IPS-15b (cell line): ENCODE results near the gene CSF1R.

Experiments used
- H3K27me3 ChIP-seq: one replicate; pipeline ENCODE4 v1.6.1; 2013; ENCODE audit warnings: low read length; ENCODE audit not compliant: control insufficient read depth, insufficient read depth
- H3K36me3 ChIP-seq: one replicate; pipeline ENCODE4 v1.6.1; 2013; ENCODE audit warnings: low read length; ENCODE audit not compliant: control insufficient read depth, insufficient read depth
- H3K4me1 ChIP-seq: one replicate; pipeline ENCODE4 v1.6.1; 2013; ENCODE audit warnings: mild to moderate bottlenecking, low read length; ENCODE audit not compliant: control insufficient read depth, insufficient read depth
- H3K4me3 ChIP-seq: one replicate; pipeline ENCODE4 v1.5.1; 2013; ENCODE audit warnings: low read depth, low read length
- H3K9ac ChIP-seq: one replicate; pipeline ENCODE4 v1.6.1; 2013; ENCODE audit warnings: low read depth, mild to moderate bottlenecking, low read length
- H3K9me3 ChIP-seq: one replicate; pipeline ENCODE4 v1.6.1; 2013; ENCODE audit warnings: mild to moderate bottlenecking, low read length; ENCODE audit not compliant: control insufficient read depth, insufficient read depth

CSF1R gene

DNA sequence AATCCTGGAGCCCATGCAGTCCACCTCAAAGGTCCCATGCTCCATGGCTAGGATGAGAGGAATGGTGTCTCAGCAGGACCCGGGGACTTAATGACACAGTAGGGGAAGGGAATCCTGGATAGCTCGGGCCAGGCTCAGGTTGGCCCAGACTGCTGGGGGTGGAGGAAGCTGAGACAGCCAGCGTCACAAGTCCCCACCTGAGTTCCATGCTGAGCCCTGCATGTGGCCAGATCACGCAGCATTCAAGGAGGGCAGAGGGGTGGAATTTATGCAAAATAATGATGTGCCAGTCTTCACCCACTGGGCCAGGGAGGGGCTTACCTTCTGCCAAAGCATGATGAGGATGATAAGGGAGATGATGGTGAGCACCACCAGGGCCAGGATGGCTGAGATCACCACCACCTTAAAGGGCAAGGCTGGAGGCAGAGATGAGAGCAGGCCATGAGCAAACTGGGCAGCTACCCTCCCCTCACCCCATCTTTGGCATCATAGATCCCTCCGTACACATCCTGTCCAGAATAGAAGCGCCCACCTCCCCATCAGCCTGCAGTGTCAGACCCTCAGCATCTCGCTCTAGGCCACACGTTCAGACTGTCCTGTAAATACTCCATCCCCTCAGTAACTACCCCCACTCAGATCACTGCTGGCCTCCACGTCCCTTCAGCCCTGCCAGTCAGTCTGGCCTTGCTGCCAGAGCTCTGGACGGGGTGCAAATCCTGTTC lies 40.0 kb upstream of the CSF1R start:
- H3K27me3 ChIP-seq = peaks cover 15% of the 10 kb centered on the region
- H3K4me1 ChIP-seq = peaks cover 12% of the 10 kb centered on the region
- H3K36me3 ChIP-seq = no peaks in the 10 kb centered on the region
- H3K4me3 ChIP-seq = no peak overlapping the region
- H3K9me3 ChIP-seq = no peaks in the 10 kb centered on the region
- no peak overlapping the region for H3K9ac ChIP-seq

DNA sequence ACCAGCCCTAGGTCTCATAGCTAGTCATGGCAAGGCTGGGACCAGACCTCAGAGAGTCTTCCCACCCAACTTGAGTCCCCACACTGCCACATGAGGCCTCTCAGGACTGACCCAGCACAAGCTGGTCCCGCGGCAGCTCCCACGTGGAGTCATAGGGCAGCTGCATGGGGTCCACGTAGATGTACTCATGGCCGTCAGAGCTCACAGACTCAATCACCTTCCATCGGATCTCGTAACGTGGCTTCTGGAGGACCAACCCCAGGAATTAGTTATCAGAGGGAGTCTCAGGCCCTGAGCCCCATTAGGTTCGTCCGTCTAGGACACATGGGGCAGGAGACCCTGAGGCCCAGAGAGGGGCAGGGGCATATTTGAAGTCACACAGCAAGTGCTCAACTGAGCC lies 39.0 kb upstream of the CSF1R start:
- H3K36me3 ChIP-seq = no peaks in the 10 kb centered on the region
- no peaks in the 10 kb centered on the region for H3K9me3 ChIP-seq
- H3K27me3 ChIP-seq = peaks cover 11% of the 10 kb centered on the region
- H3K4me1 ChIP-seq = peaks cover 3% of the 10 kb centered on the region
- H3K9ac ChIP-seq = no peak overlapping the region
- no peak overlapping the region for H3K4me3 ChIP-seq

DNA sequence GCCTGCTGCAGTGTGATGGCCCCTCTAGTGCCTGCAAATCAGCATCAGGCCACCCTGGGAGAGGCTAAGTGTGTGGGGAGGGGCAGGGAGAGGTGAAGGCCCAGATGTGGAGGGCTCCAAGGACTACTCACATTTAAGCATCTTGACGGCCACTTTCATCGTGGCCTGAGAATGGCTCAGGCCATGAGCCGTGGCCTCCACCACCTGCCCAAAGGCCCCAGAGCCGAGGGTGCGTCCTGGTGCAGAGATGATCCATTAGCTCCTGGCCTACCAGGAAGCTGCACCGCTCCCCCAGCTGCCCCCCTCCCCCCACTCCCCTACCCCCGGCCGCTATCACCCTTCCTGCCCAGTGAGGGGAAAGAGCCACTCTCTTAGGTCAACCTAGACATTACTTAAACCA lies 38.2 kb upstream of the CSF1R start:
- no peak overlapping the region for H3K9ac ChIP-seq
- H3K36me3 ChIP-seq = no peaks in the 10 kb centered on the region
- no peaks in the 10 kb centered on the region for H3K4me1 ChIP-seq

DNA sequence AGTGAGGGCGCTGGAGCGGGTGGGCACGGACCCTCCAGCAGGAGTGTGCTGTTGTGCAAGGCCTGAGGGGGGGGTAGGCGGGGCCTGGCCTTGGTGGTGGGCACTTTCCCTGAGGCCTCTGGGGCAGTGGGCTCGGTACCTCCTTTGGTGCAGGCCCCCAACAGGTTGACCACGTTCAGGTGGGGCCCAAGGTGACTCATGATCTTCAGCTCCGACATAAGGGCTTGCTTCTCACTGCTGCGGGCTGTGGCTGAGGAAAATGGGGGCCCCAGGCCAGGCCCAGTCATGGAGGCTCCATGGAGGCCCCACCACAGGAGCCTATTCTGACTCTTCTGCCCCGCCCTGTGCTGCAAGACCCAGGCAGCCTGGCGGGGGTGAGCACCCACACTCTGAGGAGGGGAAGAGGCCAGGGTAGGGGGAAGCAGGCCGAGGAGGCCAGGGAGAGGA lies 37.8 kb upstream of the CSF1R start:
- peaks cover 7% of the 10 kb centered on the region for H3K27me3 ChIP-seq
- no peak overlapping the region for H3K4me3 ChIP-seq
- H3K36me3 ChIP-seq = no peaks in the 10 kb centered on the region
- no peaks in the 10 kb centered on the region for H3K4me1 ChIP-seq
- no peak overlapping the region for H3K9ac ChIP-seq
- H3K9me3 ChIP-seq = no peaks in the 10 kb centered on the region

More for the DNA sequence above, 38.2 kb upstream of the CSF1R start:
- H3K4me3 ChIP-seq = no peak overlapping the region
- H3K27me3 ChIP-seq = peaks cover 11% of the 10 kb centered on the region
- H3K9me3 ChIP-seq = no peaks in the 10 kb centered on the region

DNA sequence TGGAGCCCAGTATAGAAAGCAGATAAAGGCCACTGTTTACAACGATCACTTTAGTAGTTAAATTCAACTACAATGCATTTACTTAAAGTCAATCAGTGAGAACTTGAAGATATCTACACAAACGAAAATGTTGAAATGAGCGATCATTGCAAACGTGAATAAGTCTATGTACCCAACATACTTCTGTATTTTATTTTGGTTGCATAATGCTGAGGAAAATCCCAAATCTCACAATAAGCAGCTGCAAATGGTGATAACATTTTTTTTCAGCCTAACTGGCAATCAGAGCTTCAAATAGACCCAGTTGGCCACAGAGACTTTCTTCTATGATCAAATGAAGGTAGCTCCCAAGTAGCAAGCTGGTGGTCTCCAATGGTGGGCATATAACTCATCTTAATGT lies 37.2 kb upstream of the CSF1R start:
- Histone ChIP-seq H3K9ac (no peak overlapping the region), H3K36me3 (no peaks in the 10 kb centered on the region), H3K27me3 (peaks cover 6% of the 10 kb centered on the region), H3K4me3 (no peak overlapping the region), H3K9me3 (no peaks in the 10 kb centered on the region), H3K4me1 (no peaks in the 10 kb centered on the region)

DNA sequence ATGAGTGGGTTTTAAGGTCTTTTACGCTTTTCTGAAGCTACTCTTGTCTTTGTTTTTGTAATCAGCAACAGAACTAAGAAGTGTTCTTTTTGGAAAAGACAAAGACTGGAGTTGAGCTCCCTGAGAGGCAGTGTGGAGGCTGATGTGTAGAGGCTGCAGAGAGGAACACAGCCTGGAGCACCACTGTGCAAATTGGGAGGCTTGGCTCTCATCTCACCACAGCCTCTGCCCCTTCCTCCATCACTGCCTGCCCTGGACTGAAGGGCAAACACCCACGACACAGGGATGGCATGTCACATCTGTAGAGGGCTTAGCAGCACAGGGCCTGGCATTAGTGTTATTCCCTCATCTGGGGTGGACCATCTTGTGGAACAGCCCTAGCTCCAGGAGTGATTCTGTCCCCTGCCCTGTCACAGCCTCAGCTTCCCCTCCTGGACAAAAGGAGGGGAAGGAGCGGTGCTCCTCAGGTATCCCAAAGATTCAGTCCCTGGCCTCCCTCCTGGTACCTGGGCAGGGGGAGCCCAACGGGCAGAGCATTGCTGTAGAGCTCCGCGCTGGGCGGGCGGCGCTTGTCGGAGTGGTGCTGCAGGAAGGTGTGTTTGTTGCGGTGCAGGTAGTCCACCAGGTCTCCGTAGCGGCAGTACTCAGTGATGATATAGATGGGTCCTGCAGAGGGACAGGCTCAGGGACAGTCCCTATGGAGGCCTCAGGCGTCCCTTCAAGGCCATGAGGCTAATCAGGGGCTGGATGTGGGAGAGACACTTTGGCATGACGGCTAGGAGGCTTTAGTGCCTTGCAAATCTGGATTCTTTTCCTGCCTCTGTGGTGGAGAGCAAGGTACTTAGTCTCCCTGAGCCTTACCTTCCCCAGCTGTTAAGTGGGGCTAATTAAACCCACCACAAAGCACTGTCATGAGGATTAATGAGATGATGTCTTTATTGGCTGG lies 36.5 kb upstream of the CSF1R start:
- H3K4me3 ChIP-seq = no peak overlapping the region
- H3K9me3 ChIP-seq = no peaks in the 10 kb centered on the region
- H3K4me1 ChIP-seq = no peaks in the 10 kb centered on the region
- H3K27me3 ChIP-seq = peaks cover 6% of the 10 kb centered on the region
- no peaks in the 10 kb centered on the region for H3K36me3 ChIP-seq
- H3K9ac ChIP-seq = no peak overlapping the region

DNA sequence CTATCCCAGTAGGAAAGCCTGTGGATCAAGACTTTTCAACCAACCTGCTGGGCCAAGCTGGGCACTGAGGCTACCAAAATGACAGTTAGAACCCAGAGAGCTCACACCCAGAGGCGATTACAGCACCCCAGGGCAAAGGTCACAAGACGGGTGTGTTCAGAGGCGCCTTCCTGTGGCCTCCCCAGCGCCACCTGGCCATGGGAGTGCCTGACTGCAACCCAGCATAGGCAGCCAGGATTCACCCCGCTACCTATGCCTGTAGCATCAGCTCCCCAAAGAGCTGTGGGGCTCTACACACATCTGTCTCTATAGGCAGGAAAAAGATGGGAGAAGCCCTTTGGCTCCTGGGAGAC lies 35.8 kb upstream of the CSF1R start:
- Histone ChIP-seq H3K9ac (no peak overlapping the region), H3K9me3 (no peaks in the 10 kb centered on the region), H3K4me3 (no peak overlapping the region), H3K36me3 (no peaks in the 10 kb centered on the region), H3K4me1 (no peaks in the 10 kb centered on the region), H3K27me3 (peaks cover 6% of the 10 kb centered on the region)

DNA sequence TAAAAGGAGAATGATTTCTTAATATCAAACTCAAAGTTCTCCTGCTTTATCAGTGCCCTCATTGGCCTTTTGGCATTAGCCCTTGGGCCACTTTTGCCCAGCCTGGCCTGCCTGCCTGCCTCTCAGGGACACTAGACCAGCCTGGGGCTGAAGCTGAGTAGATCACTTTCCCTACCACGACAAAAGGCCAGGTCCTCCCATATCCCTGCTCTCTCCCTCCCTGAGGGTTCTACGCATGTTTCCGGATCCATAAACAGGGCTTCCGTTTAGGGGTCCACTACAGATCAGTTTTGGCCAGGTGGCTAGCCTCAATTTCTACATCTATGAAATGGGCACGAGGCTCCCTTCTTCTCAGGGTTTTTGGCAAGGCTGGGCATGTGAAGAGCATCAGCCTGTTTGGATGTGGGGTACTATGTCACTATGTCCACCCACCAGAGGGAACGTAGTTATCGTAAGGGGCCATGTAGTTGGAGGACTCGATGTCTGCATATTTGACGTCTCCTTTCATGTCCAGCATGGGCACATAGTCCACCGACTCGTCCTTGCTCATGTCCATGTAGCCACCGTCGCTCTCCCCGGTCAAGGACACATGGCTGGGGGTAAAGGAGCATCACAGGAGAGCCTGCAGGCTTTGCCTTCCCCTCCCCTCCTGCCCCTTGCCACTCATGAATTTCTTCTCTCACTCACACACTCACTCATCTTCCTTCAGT lies 35.2 kb upstream of the CSF1R start:
- no peak overlapping the region for H3K4me3 ChIP-seq
- H3K9me3 ChIP-seq = no peaks in the 10 kb centered on the region
- no peak overlapping the region for H3K9ac ChIP-seq
- H3K27me3 ChIP-seq = peaks cover 6% of the 10 kb centered on the region
- H3K4me1 ChIP-seq = no peaks in the 10 kb centered on the region
- H3K36me3 ChIP-seq = no peaks in the 10 kb centered on the region

DNA sequence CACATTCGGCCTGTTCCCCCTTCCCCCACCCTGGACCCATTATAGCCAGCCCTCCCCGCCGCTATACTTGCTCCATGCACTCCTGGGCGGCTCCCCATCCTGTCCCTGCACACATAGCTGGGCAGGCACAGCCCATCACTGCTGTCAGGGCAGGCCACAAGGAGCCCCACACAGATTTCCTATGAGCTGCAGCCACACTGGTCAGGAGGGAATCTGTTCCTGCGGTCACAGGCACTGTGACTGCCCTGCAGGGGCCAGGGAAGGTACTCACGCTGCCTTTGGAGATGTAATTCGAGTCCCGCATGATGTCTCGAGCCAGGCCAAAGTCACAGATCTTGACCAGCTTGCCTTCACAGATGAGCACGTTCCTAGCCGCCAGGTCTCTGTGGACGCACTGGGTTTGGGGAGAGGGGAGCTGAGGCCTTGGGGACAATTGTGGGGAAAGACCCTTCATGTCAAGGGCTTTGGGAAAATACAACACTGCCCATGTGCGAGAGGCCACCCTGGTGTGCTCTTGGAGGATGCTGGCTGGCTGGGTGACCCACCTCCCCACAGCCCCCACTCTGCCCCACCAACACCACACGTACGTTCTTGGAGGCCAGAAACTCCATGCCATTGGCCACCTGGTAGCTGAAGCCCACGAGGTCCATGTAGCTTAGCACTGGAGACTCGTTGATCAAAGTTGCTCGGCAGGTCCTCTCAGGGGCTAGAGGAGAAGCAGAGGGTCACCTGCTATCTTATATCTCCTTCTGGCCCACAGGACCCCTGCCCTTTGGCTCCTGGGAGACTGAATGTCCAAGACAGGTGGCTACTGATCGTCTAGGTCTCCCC lies 34.5 kb upstream of the CSF1R start:
- no peaks in the 10 kb centered on the region for H3K9me3 ChIP-seq
- no peak overlapping the region for H3K4me3 ChIP-seq
- peaks cover 6% of the 10 kb centered on the region for H3K27me3 ChIP-seq
- no peaks in the 10 kb centered on the region for H3K36me3 ChIP-seq
- no peaks in the 10 kb centered on the region for H3K4me1 ChIP-seq
- H3K9ac ChIP-seq = no peak overlapping the region

DNA sequence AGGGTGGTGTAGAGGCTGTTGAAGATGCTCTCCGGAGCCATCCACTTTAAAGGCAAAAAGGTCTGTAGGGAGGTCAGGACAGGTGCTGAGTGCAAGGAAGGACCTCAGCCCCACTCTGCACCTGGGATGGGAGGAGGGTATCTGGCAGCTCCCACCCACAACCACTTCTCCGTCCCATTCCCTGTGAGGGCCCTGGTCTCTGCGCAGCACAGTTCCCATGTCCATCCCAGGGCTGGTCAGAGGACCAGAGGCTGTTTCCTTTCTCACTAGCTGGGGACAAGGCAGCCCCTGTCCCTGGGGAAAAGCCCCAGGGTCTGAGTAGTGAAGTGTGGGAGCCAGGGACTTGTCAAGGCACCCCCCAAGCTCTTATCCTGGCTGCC lies 33.7 kb upstream of the CSF1R start:
- Histone ChIP-seq H3K4me3 (no peak overlapping the region), H3K9ac (no peak overlapping the region), H3K4me1 (no peaks in the 10 kb centered on the region), H3K36me3 (no peaks in the 10 kb centered on the region), H3K9me3 (no peaks in the 10 kb centered on the region), H3K27me3 (peaks cover 6% of the 10 kb centered on the region)

DNA sequence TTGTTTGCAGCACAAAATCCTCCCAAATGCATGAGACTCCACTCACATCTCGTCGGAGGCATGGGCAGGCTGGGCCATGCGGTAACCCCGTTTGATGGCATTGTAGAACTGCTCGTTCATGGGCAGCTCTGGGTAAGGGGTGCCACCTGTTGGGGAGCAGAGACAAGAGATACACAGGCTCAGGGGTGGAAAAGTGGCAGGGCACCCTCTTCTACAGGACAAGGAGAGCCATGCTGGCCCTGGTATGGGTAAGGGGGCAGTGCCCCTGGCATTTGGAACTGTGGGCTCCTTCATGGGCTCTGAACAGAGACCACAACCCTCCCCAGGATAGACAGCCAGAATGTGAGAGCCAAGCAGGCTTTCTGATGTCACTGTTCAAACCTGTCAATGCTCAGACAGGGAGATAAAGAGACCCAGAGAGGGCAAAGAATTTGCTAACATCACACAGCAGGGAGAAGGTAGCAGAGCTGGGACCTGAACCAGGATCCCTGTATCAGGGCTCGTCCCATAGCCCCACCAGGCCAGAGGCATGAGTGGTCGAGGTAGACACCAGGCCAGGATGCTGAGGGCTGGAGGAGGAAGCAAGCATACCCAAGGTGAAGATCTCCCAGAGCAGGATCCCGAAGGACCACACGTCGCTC lies 33.2 kb upstream of the CSF1R start:
- Histone ChIP-seq H3K9me3 (no peaks in the 10 kb centered on the region), H3K4me1 (no peaks in the 10 kb centered on the region), H3K36me3 (no peaks in the 10 kb centered on the region), H3K27me3 (peaks cover 6% of the 10 kb centered on the region), H3K4me3 (no peak overlapping the region), H3K9ac (no peak overlapping the region)
